GM12872 (cell line): Measurements from ENCODE around the gene RHOBTB3.

Experiments used
- TF ChIP-seq, protein P1 (sequence below): IDR thresholded peaks from 3 replicates; pipeline ENCODE4 v1.5.1; 2011; ENCODE audit warnings: low read depth, mild to moderate bottlenecking, low read length, moderate library complexity; ENCODE audit not compliant: insufficient read depth

The RHOBTB3 gene

DNA sequence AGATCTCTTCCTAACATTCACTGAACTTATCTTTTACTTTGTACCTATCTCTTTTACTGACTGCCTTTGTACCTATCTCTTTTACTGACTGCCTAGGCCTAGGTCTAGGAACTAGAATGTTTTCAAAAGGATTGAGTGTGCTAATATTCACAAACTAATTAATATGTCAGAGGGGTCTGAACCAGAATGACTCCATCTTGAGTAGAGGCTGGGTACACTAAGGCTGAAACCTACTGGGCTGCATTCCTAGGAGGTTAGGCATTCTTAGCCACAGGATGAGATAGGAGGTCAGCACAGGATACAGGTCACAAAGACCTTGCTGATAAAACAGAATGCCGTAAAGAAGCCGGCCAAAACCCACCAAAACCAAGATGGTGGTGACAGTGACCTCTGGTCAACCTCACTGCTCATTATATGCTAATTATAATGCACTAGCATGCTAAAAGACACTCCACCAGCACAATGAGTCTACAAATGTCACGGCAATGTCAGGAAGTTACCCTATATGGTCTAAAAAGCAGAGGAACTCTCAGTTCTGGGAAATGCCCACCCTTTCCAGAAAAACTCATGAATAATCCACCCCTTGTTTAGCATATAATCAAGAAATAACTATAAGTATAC lies 2.5 kb upstream of the RHOBTB3 start:
- TF ChIP-seq, protein P1, sequence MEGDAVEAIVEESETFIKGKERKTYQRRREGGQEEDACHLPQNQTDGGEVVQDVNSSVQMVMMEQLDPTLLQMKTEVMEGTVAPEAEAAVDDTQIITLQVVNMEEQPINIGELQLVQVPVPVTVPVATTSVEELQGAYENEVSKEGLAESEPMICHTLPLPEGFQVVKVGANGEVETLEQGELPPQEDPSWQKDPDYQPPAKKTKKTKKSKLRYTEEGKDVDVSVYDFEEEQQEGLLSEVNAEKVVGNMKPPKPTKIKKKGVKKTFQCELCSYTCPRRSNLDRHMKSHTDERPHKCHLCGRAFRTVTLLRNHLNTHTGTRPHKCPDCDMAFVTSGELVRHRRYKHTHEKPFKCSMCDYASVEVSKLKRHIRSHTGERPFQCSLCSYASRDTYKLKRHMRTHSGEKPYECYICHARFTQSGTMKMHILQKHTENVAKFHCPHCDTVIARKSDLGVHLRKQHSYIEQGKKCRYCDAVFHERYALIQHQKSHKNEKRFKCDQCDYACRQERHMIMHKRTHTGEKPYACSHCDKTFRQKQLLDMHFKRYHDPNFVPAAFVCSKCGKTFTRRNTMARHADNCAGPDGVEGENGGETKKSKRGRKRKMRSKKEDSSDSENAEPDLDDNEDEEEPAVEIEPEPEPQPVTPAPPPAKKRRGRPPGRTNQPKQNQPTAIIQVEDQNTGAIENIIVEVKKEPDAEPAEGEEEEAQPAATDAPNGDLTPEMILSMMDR = no peak

DNA sequence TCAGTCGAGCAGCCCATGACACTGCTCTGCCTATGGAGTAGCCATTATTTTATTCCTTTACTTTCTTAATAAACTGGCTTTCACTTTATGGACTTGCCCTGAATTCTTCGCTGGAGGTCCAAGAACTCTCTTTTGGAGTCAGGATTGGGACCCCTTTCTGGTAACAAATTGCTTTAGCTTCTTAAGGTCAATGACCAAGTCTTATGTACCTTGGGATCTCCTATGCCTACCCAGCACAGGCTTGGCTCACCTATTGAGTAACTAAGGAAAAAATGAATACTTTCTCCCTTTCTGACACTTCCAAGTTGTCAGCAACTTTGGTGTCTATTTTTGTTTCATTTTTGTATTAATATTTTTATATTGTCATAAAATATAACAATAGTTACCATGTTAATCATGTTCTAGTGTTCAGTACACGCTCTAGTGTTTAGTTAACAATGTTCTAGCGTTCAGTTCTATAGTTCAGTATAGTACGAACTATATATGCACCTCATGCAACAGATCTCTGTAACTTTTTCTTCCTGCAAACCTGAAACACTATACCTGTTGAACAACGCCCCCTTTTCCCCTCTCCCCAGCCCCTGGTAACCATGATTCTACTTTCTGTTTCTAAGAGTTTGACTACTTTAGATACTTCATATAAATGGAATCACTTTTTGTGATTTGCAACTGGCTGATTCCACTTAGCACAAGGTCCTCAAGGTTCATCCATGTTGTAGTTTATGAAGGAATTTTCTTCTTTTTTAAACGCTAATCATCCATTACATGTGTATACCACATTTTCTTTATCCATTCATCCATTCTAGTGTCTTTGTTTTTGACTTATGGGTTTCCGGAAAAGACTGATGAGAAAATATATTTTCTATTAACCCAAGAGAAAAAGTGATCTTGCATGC lies 1.8 kb upstream of the RHOBTB3 start:
- TF ChIP-seq, protein P1 = no peak

DNA sequence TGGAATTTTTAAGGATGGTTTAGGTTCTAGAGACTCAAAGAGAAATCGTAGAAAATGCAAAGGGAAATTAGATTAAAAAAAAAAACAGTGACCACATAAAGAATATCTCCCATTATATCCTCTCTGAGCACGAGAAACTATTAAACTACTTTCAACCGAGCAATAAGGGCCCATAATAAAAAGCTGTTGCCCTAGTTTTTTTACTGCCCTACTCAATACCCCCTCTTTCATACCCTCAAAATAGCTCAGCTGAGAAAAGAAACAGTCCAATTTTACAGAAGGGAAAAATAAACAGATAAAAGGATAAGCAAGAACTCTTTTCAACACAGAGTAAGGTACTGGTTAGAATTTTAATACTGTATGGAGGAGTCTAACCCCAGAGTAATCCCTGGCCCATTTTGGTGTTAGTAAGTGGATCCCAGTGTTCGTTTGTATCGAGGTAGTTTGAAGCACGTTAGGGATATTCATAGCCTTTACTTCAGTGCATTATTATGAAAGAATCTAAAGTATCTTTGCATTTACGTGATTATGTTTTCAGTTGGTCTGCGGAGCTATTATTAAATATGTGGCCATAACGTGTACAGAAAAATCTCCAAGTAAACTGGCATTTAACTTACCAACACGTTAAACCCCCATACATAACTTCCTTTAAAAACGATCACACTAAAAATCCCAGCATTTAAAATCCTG lies 980 bp upstream of the RHOBTB3 start:
- TF ChIP-seq, protein P1 = no peak

DNA sequence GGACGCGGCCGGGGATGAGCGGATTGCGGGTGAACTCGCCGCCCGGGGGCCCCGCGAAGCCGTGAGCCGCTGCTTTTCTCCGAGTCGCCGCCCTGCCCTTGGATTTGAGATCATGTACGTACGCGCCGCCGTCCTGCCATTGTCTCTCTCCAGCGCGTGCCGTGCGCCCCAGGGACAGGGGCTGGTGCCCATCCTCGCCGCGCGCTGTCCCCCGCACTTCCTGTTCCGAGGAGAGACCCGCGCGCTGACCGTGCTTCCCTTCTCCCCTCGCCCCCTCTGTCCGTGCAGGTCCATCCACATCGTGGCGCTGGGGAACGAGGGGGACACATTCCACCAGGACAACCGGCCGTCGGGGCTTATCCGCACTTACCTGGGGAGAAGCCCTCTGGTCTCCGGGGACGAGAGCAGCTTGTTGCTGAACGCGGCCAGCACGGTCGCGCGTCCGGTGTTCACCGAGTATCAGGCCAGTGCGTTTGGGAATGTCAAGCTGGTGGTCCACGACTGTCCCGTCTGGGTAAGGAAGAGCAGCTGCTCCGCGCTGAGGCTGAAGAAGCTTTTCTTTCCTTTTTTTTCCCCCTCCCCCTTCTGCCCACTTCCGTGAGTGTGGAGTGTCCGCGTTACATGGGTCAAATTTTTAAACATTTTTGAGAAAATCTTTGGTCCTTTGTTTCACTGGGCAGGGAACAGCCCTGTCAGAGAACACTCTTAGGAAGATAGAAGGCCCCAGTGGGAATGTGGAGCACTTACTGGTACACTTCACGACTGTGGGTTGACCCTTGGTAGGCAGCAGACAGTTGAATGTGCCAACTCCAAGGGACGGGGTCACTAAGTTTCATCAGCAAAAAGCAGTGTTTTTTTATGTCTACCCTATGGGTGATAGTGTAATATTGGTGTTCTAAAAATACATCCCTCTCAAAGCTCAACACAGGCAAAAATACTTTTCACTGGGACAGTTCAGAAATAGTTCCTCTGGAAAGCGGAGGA lies 727 bp downstream of the RHOBTB3 start:
- TF ChIP-seq, protein P1 = no peak

DNA sequence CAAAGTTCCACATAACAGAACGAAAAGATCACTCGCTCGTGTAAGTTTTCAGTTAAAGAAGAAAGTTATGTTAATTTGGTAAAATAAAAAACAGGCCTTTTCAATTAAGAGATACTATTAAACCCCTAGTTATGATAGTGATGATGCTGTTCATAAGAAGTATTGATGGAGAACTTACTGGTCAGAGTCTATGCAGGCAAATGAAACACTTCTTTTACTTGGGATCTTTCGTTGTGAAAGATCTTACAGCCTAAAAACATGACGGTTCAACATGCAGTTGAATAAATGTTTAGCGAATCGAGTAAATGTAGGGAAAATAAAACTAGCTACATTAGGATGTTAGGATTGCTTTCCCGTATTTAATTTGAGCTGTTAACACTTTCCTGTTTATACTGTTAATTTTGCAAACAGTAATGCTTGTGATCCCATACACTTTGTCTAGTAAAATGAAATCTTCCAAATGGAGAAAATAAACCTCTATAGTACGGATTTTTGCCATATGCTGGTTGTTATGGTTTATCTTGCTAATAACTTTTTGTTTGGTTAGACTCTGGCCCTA lies 2.0 kb downstream of the RHOBTB3 start:
- TF ChIP-seq, protein P1 = no peak

DNA sequence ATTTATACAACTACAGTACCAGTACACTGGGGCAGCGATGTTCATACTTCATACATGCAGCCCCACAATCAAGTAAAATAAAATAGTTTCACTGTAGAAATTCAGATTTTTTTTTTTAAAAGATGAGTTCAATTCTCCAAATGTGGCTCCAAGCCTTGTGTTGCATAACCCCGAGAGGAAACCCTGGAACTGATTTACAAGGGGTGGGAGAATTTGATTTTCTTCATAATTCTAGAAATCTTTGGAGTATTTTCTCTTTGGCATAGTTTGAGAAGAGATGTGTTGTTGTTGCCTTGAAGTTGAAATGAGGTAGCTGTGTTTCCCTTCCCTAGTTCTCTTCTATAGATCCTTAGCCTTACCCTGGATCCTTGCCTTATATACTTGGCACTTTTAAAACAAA lies 3.1 kb downstream of the RHOBTB3 start:
- TF ChIP-seq, protein P1 = no peak
